NCI-H345 (cell line): Measurements from ENCODE around the gene ZNF394.

Experiments
- DNase-seq: peaks from one replicate; lab custom pipeline; 2025; lab: John Stamatoyannopoulos, UW

ZNF394 gene

DNA sequence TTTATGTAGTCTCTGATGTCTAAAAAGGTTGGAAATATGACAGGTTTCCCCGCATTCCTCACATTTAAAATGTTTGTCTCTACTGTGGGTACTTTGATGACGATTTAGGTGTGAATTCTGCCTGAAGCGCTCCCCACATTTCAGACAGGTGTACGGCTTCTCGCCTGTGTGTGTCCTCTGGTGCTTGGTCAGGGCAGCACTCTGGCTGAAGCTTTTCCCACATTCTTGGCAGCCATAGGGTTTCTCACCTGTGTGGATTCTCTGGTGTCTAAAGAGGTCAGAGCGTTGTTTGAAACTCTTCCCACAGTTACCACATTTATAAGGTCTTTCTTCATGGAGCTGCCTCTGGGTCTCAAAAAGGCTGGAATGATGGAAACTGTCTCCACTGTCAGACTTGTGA, 6.3 kb downstream of the ZNF394 start:
- DNase-seq, result no peak

DNA sequence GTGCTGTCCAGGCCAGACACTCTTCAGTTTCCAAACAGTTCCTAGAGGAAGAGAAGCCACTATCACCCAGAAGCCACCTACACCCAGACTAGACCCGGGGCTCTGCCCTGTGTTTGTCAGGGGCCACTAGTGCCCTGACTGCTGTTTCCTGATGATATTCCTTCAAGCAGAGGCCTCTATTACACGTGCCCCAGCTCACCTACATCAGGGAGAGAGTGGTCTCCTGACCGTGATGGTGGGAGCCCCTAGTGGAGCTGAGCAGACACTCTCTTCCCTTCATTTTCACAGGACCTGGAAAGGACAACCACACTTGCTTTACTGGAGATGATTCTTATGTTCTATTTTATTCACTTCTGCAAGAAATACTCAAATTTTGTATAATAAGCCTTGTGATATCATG, 9.2 kb downstream of the ZNF394 start:
- DNase-seq, result no peak

- no peak for DNase-seq
Measured at GRCh38 chr7:99489235-99489634, 10.8 kb downstream of the ZNF394 start.

GRCh38 chr7:99485094-99485493, 15.0 kb downstream of the ZNF394 start:
- no peak for DNase-seq

DNA sequence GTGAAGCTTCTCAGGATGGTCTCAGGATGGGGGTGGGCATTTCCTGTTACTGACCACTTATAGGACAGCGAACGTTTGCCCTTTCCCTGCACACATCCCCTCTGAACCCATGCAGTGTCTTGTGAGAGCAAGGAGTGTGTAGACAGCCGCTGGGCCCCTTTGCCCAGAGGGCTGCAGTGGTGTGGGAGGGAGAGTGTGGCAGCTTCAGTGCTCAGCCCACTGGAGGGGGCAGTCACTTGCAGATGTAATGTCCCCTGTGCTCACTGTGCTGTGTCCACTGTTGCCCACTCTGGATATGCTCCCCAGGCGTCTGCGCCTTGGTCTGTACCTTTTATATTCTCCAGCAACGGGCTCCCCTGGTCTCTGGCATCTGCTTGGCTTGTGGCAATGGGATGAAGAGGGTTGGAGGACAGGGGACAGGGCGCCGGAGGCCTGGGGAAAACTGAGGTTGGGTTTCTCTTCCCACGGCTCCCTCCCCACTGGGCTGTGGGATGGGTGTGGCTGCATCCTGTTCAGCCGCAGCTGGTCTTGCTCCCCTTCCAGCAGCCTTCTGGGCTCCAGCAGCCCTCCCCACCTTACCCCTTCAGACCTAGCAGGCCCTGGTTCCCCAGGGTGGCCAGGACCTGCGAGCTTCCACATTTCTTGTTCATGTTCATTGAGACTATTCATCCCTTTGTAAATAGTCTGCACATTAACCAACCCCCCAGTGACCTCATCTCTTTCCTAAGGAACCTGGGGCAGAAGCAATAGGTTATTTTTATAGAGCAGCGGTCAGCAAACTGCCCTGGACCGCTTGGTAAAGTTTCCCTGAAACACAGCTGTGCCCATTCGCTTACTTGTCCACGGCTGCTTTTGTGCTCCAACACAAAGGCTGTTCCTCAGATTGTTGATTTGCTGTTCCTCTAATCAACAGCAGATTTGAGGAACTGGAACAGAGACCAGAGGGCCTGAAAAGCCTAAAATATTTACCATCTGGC, 21.3 kb downstream of the ZNF394 start:
- DNase-seq, result no peak

- no peak for DNase-seq
Measured at GRCh38 chr7:99476107-99476506, 24.0 kb downstream of the ZNF394 start.

GRCh38 chr7:99473315-99473596, 26.8 kb downstream of the ZNF394 start:
- peak; percentile 26 for DNase-seq

GRCh38 chr7:99472561-99473314, 27.3 kb downstream of the ZNF394 start, which contains the start of gene ZNF789:
TSS of gene ZNF789 (plus strand) at chr7:99472890. CDS start at chr7:99476457, 3,567 bp downstream.
- DNase-seq, result peak; percentile 97

GRCh38 chr7:99469381-99470065, 30.6 kb downstream of the ZNF394 start:
- DNase-seq, result no peak

DNA sequence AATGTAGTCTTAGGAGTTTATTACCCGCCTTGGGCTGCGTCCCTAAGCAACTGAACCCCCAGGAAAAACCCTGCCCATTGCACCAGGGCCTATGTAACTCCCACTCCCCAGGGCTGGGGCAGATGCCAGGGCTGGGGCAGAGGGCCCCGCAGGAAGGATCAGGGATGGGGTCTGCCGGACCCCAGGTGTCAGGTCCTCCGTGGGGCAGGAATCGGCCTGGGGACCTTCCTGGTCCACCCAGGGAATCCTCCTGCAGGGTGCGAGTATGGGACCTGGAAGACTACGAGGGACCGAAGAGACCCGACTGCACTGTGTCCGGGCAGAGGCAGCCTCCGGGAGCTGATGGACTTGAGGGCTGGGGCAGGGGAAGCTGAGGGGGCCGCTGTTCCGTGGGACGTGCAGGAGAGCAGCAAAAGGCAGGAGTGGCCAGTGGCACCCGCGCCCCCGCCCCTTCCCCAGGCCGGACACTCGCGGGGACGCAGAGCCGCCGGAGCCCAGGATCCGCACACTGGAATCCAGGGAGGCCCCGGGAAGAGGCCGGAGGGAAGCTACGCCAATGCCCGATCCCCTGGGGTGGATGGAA, 31.7 kb downstream of the ZNF394 start:
- DNase-seq, result no peak

DNA sequence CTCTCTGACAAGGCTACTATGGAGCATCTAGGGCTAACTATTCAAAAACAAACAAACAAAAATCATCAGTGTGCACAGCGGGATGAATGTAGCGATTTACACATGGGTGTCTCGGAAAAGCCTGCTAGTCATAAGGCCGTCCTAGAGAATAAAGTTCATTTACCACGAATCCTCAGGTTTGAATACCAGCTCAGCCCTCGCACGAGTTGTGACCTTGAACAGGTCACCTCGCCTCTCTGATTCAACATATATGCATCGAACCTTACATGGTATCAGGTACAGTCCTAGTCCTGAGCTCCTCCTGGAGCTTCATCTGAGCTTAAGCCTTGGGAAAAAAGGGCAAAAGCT, 34.7 kb downstream of the ZNF394 start:
- no peak for DNase-seq

- DNase-seq, result no peak
Measured at GRCh38 chr7:99461221-99461620, 38.9 kb downstream of the ZNF394 start.

DNA sequence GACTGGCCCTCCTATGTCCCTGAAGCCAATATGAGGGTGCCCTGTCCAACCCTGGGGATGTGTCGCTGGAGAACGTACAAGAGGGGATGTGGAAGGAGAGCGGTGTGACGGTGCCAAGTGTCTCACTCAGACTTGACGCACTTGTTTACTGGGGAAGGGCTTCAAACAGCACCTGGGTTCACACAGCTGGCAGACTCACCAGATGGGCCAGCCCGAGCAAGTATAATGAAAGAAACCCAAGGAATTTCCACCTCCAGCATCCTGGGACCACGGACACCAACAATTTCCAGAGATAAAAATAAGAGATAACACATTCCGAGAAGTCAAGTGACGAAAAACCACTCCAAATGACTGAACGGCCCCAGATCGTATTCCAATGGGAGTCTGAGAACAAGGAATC, 39.4 kb downstream of the ZNF394 start:
- DNase-seq, result no peak

DNA sequence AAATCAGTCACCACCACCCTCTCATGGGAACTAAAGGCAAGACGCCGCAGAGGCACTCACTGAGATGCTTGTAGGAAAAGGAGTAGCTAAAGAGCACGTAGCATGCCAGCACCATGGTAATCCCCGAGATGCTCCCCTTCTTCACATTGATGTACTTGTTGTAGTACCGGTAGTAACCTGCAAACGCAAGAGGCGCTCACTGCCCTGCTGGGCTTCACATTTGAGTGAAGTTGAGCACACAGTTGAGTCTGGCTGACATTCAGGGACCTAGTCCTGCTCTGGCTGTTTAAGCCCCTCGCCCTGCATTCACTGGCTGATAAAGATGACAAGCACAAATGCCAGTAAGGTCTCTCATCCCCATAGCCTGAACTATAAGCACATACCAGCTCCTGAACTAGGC, 41.0 kb downstream of the ZNF394 start:
- peak; percentile 11 for DNase-seq

GRCh38 chr7:99457650-99458493, 42.2 kb downstream of the ZNF394 start:
- no peak for DNase-seq

GRCh38 chr7:99457050-99457649, 42.9 kb downstream of the ZNF394 start:
- no peak for DNase-seq

GRCh38 chr7:99456288-99456687, 43.8 kb downstream of the ZNF394 start:
- DNase-seq, result no peak

- no peak for DNase-seq
Measured at GRCh38 chr7:99455874-99456273, 44.2 kb downstream of the ZNF394 start.

GRCh38 chr7:99453105-99453504, 47.0 kb downstream of the ZNF394 start:
- DNase-seq, result no peak

DNA sequence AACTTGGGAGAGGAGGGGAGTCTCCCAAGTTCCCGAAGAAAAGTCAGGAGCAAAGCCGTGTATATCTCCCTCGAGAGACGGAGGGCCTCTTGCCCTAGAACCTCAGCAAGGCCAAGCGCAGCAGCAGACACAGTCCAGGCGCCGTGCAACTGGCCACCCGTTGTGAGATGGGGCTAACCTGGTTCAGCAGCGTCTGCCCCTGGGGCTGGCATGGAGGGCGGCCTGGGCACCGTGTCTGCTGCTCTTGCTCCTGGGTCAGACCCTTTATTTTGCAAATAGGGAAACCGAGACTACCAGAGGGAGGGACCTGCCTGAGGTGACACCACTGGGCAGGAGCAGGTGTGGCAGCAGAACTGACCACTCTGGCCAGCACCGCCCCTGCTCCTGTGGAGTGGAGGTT, 47.5 kb downstream of the ZNF394 start:
- no peak for DNase-seq

GRCh38 chr7:99451936-99452335, 48.1 kb downstream of the ZNF394 start:
- no peak for DNase-seq
